Vagina (tissue), 2 donors: ENCODE results near the gene CUBN. TPM values are rescaled to one million over a fixed set of nuclear protein-coding genes. Genes with fewer than 3 reads are reported as not detected.

Experiments
- DNase-seq, 2 donors: peaks; one replicate each; pipeline ENCODE4 v3.0.0-alpha.2; 2017; ENCODE audit errors: extremely low spot score in 2 of 2
- H3K27ac ChIP-seq: fragments of 200-600 bp; sonication (generic); one replicate; pipeline ENCODE4 v1.5.1; 2019
- H3K27me3 ChIP-seq: fragments of 200-600 bp; sonication (generic); one replicate; pipeline ENCODE4 v1.5.1; 2019
- H3K36me3 ChIP-seq, 2 donors: fragments of 200-600 bp; sonication (generic); one replicate each; pipeline ENCODE4 v1.5.1; 2017 to 2019
- H3K4me1 ChIP-seq: fragments of 200-600 bp; sonication (generic); one replicate; pipeline ENCODE4 v1.5.1; 2019
- H3K4me3 ChIP-seq, 2 donors: fragments of 200-600 bp; sonication (generic); 1 replicate in 1 of 2; 2 replicates in 1 of 2; pipeline ENCODE4 v1.5.1; 2016 to 2019
- H3K9me3 ChIP-seq: fragments of 200-600 bp; sonication (generic); one replicate; pipeline ENCODE4 v1.5.1; 2019
- CTCF ChIP-seq, 3 experiments: fragments of 450-650 bp in 2 of 3; fragments of 200-600 bp in 1 of 3; sonication (generic) in 1 of 3; IDR thresholded peaks; one replicate each; pipeline ENCODE4 v1.5.1; 2017 to 2019; ENCODE audit warnings: antibody characterized with exemption in 3 of 3, mild to moderate bottlenecking in 2 of 3, moderate library complexity in 2 of 3
- POLR2A ChIP-seq, 2 donors: fragments of 450-650 bp; IDR thresholded peaks; one replicate each; pipeline ENCODE4 v1.6.1; 2017; ENCODE audit warnings: antibody characterized with exemption in 2 of 2, mild to moderate bottlenecking in 2 of 2, moderate library complexity in 2 of 2
- POLR2AphosphoS5 ChIP-seq, 2 donors: sonication (generic); formaldehyde crosslinking; IDR thresholded peaks; one replicate each; pipeline ENCODE4 v1.9.0; 2017; ENCODE audit warnings: antibody characterized with exemption in 2 of 2, mild to moderate bottlenecking in 2 of 2, low read depth in 1 of 2; ENCODE audit not compliant: insufficient read depth in 1 of 2
- intact Hi-C: fragments of 100-400 bp; cut with DNase I; formaldehyde crosslinking; loops from one replicate; pipeline ENCODE4 v1.15.1; 2023
- total RNA-seq: library from RNA; depleted of rRNA; stranded (reverse); fragments of >200 nt; gene quantifications from one replicate; pipeline ENCODE4 v1.2.3, GENCODE V29; 2016

CUBN gene
- total RNA-seq, 1 donor from 2014 or later: 4.4 TPM

GRCh38 chr10:16787361-16787791 lies 342.2 kb downstream of the CUBN start:
- no peaks in the 10 kb centered on the region for H3K36me3 ChIP-seq
- no peaks in the 10 kb centered on the region for H3K9me3 ChIP-seq
- no peaks in the 10 kb centered on the region for H3K4me1 ChIP-seq
- no peak overlapping the region for H3K4me3 ChIP-seq
- H3K27me3 ChIP-seq: no peaks in the 10 kb centered on the region
- H3K27ac ChIP-seq: no peak overlapping the region
- intact Hi-C loops: no loop called here
- no peak for DNase-seq
- TF ChIP-seq POLR2AphosphoS5 (IDR thresholded peaks at IDR 0.05; ENCODE audit: insufficient read depth in 1 of 2, low read depth in 1 of 2) (no peak), CTCF (IDR thresholded peaks at IDR 0.05) (no peak), POLR2A (IDR thresholded peaks at IDR 0.05) (no peak)

- H3K4me1 ChIP-seq: peaks cover 23% of the 10 kb centered on the region
- no peaks in the 10 kb centered on the region for H3K27me3 ChIP-seq
- H3K4me3 ChIP-seq: no peak overlapping the region
- no peak overlapping the region for H3K27ac ChIP-seq
- H3K9me3 ChIP-seq: no peaks in the 10 kb centered on the region
- no peak for DNase-seq
- intact Hi-C loops: no loop called here
- TF ChIP-seq POLR2AphosphoS5 (IDR thresholded peaks at IDR 0.05; ENCODE audit: insufficient read depth in 1 of 2, low read depth in 1 of 2) (no peak), CTCF (IDR thresholded peaks at IDR 0.05) (no peak), POLR2A (IDR thresholded peaks at IDR 0.05) (no peak)
- no peaks in the 10 kb centered on the region for H3K36me3 ChIP-seq
Observed at GRCh38 chr10:16780338-16780880, 349.2 kb downstream of the CUBN start.

- H3K9me3 ChIP-seq: no peaks in the 10 kb centered on the region
- DNase-seq: no peak
- no peak overlapping the region for H3K27ac ChIP-seq
- intact Hi-C loops: no loop called here
- no peak overlapping the region for H3K4me3 ChIP-seq
- TF ChIP-seq POLR2AphosphoS5 (IDR thresholded peaks at IDR 0.05; ENCODE audit: insufficient read depth in 1 of 2, low read depth in 1 of 2) (no peak), POLR2A (IDR thresholded peaks at IDR 0.05) (no peak), CTCF (IDR thresholded peaks at IDR 0.05) (no peak)
- H3K36me3 ChIP-seq: no peaks in the 10 kb centered on the region
- H3K27me3 ChIP-seq: no peaks in the 10 kb centered on the region
- peaks cover 23% of the 10 kb centered on the region for H3K4me1 ChIP-seq
Observed at GRCh38 chr10:16779384-16779915, 350.2 kb downstream of the CUBN start.

GRCh38 chr10:16777473-16778370 lies 351.9 kb downstream of the CUBN start:
- peaks cover 23% of the 10 kb centered on the region for H3K4me1 ChIP-seq
- no peaks in the 10 kb centered on the region for H3K9me3 ChIP-seq
- H3K27me3 ChIP-seq: no peaks in the 10 kb centered on the region
- intact Hi-C loops: no loop called here
- peak overlapping the region; percentile 30 for H3K27ac ChIP-seq
- H3K4me3 ChIP-seq: no peak overlapping the region
- no peaks in the 10 kb centered on the region for H3K36me3 ChIP-seq
- DNase-seq: no peak
- TF ChIP-seq POLR2AphosphoS5 (IDR thresholded peaks at IDR 0.05; ENCODE audit: insufficient read depth in 1 of 2, low read depth in 1 of 2) (peak in 1 of 2 donors; percentile 69), CTCF (IDR thresholded peaks at IDR 0.05) (peak in 2 of 3 experiments; percentile 61 to 79), POLR2A (IDR thresholded peaks at IDR 0.05) (no peak)
